Transverse colon (tissue), 4 donors: ENCODE measurements around the gene ERC2. TPM values are rescaled to one million over a fixed set of nuclear protein-coding genes. Genes with fewer than 3 reads are reported as not detected.

ENCODE experiments used
- DNase-seq: peaks from one replicate; pipeline ENCODE4 v3.0.0-alpha.2; 2019
- H3K27ac ChIP-seq, 4 donors: fragments of 200-600 bp; sonication (generic); 2 replicates each; pipeline ENCODE4 v1.5.1; 2016 to 2018; ENCODE audit warnings: inconsistent platforms in 4 of 4
- H3K27me3 ChIP-seq: fragments of 200-600 bp; sonication (generic); 2 replicates; pipeline ENCODE4 v1.5.1; 2017; ENCODE audit warnings: inconsistent platforms
- H3K36me3 ChIP-seq, 4 donors: fragments of 200-600 bp; sonication (generic); 2 replicates each; pipeline ENCODE4 v1.5.1; 2017 to 2019; ENCODE audit warnings: inconsistent platforms in 4 of 4
- H3K4me1 ChIP-seq, 4 donors: fragments of 200-600 bp; sonication (generic); 2 replicates each; pipeline ENCODE4 v1.5.1; 2017 to 2020; ENCODE audit warnings: inconsistent platforms in 4 of 4
- H3K4me3 ChIP-seq, 4 donors: fragments of 200-600 bp; sonication (generic); 1 replicate in 1 of 4; 2 replicates in 3 of 4; pipeline versions ENCODE4 v1.5.1 to v1.6.1; 2017 to 2019; ENCODE audit warnings: inconsistent platforms in 4 of 4
- H3K9me3 ChIP-seq, 2 donors: fragments of 200-600 bp; sonication (generic); 2 replicates each; pipeline ENCODE4 v1.5.1; 2017 to 2019; ENCODE audit warnings: inconsistent platforms in 2 of 2
- CTCF ChIP-seq, 5 experiments: fragments of 200-600 bp in 3 of 5; fragments of 450-650 bp in 2 of 5; sonication (generic) in 3 of 5; IDR thresholded peaks; 1 replicate in 2 of 5; 2 replicates in 3 of 5; pipeline ENCODE4 v1.5.1; 2016 to 2017; ENCODE audit warnings: antibody characterized with exemption in 5 of 5, inconsistent platforms in 3 of 5, mild to moderate bottlenecking in 2 of 5, moderate library complexity in 1 of 5
- EP300 ChIP-seq: sonication (generic); formaldehyde crosslinking; IDR thresholded peaks from one replicate; pipeline ENCODE4 v1.6.1; 2017; ENCODE audit warnings: antibody characterized with exemption, low read depth
- POLR2A ChIP-seq: fragments of 450-650 bp; IDR thresholded peaks from one replicate; pipeline ENCODE4 v1.6.1; 2016; ENCODE audit warnings: antibody characterized with exemption, mild to moderate bottlenecking, moderate library complexity
- POLR2AphosphoS5 ChIP-seq, 3 donors: sonication (generic); formaldehyde crosslinking; IDR thresholded peaks; one replicate each; pipeline ENCODE4 v1.6.1; 2016; ENCODE audit warnings: antibody characterized with exemption in 3 of 3
- WGBS, 2 donors: methylation state at CpG; one replicate each; pipeline ENCODE4 v1.1.5; 2018; ENCODE audit warnings: low coverage in 1 of 2; 5-methylcytosine and 5-hydroxymethylcytosine counted together
- in situ Hi-C, 4 donors: fragments of 200-750 bp; cut with MboI; loops; one replicate each; pipeline versions ENCODE4 v1.15.0 to v1.15.1; 2017; ENCODE audit warnings: low sequenced_read_pairs in 3 of 4, low pct_ligation_motif_present in 1 of 4, low pct_unique_long_range_greater_than_20kb in 1 of 4
- intact Hi-C: fragments of 100-400 bp; cut with DNase I; formaldehyde crosslinking; loops from one replicate; pipeline ENCODE4 v1.15.1; 2023; ENCODE audit warnings: low total_unique reads
- total RNA-seq, 4 donors: library from RNA; depleted of rRNA; stranded (reverse); fragments of >200 nt; gene quantifications; one replicate each; pipeline ENCODE4 v1.1.0, GENCODE V29; 2016

The ERC2 gene
- total RNA-seq, 4 donors from 2014 or later, result 0.41 to 1.3 TPM; not detected in 2

- in situ Hi-C loops (no loop called here), intact Hi-C loops (no loop called here)
- no peak for DNase-seq
- WGBS, 2 donors, result 88 to 95% methylated on average over 2 of the region's 2 CpGs
- H3K36me3 ChIP-seq, result no peaks in the 10 kb centered on the region
- H3K9me3 ChIP-seq, result no peaks in the 10 kb centered on the region
- H3K4me1 ChIP-seq, result peaks cover 0 to 6% (median 5%) of the 10 kb centered on the region in 4 donors
- no peak for TF ChIP-seq POLR2A
- TF ChIP-seq EP300, result no peak
- H3K27ac ChIP-seq, result no peak overlapping the region
- no peak overlapping the region for H3K4me3 ChIP-seq
- H3K27me3 ChIP-seq, result no peaks in the 10 kb centered on the region
These were observed 895.5 kb downstream of the ERC2 start for GRCh38 chr3:55572816-55573215.

GRCh38 chr3:55571913-55572312, 896.4 kb downstream of the ERC2 start:
- peak; percentile 9 to 59 (median 33) for TF ChIP-seq POLR2AphosphoS5 (IDR thresholded peaks at IDR 0.05)
- TF ChIP-seq CTCF (IDR thresholded peaks at IDR 0.05), result peak; percentile 39 to 52 (median 41)
- no peak for TF ChIP-seq EP300
- intact Hi-C loops, result no loop called here
- H3K36me3 ChIP-seq, result no peaks in the 10 kb centered on the region
- peak overlapping the region in 1 of 4 donors; percentile 4 for H3K27ac ChIP-seq
- peak; percentile 52 for DNase-seq
- H3K27me3 ChIP-seq, result no peaks in the 10 kb centered on the region
- 34% methylated on average over 10 of the region's 10 CpGs; no CpG with 5 or more reads in 1 of the 2 donors for WGBS, 2 donors
- in situ Hi-C loops, result no loop called here
- peaks cover 0 to 6% (median 5%) of the 10 kb centered on the region in 4 donors for H3K4me1 ChIP-seq
- no peak overlapping the region for H3K4me3 ChIP-seq
- no peaks in the 10 kb centered on the region for H3K9me3 ChIP-seq

GRCh38 chr3:55571216-55571813, 897.0 kb downstream of the ERC2 start:
- no peak for DNase-seq
- H3K27ac ChIP-seq, result no peak overlapping the region
- H3K27me3 ChIP-seq, result no peaks in the 10 kb centered on the region
- no peaks in the 10 kb centered on the region for H3K9me3 ChIP-seq
- H3K36me3 ChIP-seq, result no peaks in the 10 kb centered on the region
- H3K4me1 ChIP-seq, result peaks cover 0 to 6% (median 5%) of the 10 kb centered on the region in 4 donors
- intact Hi-C loops, result no loop called here
- no peak for TF ChIP-seq EP300
- TF ChIP-seq CTCF (IDR thresholded peaks at IDR 0.05), result no peak
- TF ChIP-seq POLR2AphosphoS5 (IDR thresholded peaks at IDR 0.05), result no peak
- no peak for TF ChIP-seq POLR2A
- in situ Hi-C loops, result no loop called here
- WGBS, 2 donors, result 53% methylated on average over 3 of the region's 3 CpGs; no CpG with 5 or more reads in 1 of the 2 donors
- no peak overlapping the region for H3K4me3 ChIP-seq

GRCh38 chr3:55570271-55570711, 898.0 kb downstream of the ERC2 start:
- H3K9me3 ChIP-seq, result no peaks in the 10 kb centered on the region
- TF ChIP-seq POLR2A (no peak), POLR2AphosphoS5 (IDR thresholded peaks at IDR 0.05) (no peak), EP300 (no peak), CTCF (IDR thresholded peaks at IDR 0.05) (no peak)
- no peak overlapping the region for H3K4me3 ChIP-seq
- in situ Hi-C loops (no loop called here), intact Hi-C loops (no loop called here)
- no peak for DNase-seq
- peaks cover 0 to 9% (median 6%) of the 10 kb centered on the region in 4 donors for H3K4me1 ChIP-seq
- no peak overlapping the region for H3K27ac ChIP-seq
- no peaks in the 10 kb centered on the region for H3K27me3 ChIP-seq
- H3K36me3 ChIP-seq, result no peaks in the 10 kb centered on the region
- 78 to 93% methylated on average over 2 to 9 of the region's 9 CpGs for WGBS, 2 donors
